ENCODE data around the gene WNK4. TPM values are rescaled to one million over a fixed set of nuclear protein-coding genes. Genes with fewer than 3 reads are reported as not detected.

WNK4 gene
- total RNA-seq, 1 experiment from 2014 or later = 2.6 TPM

GRCh38 chr17:42844761-42845555 lies 64.5 kb downstream of the WNK4 start:
- Histone ChIP-seq H2AFZ (ENCODE audit: low read length) (no peak overlapping the region), H4K91ac (ENCODE audit: insufficient read length, low read depth, low read length) (no peak overlapping the region), H3K27me3 (ENCODE audit: insufficient read depth, low read length) (no peaks in the 10 kb centered on the region), H4K20me1 (ENCODE audit: control insufficient read depth, insufficient read depth, insufficient read length) (no peaks in the 10 kb centered on the region), H2BK15ac (ENCODE audit: low read depth, low read length) (no peak overlapping the region), H3K4me1 (ENCODE audit: insufficient read depth, low read length) (no peaks in the 10 kb centered on the region), H3K18ac (ENCODE audit: insufficient read length, low read depth, low read length) (no peak overlapping the region), H2BK12ac (ENCODE audit: insufficient read length, low read depth, low read length) (no peak overlapping the region), H3K4ac (ENCODE audit: low read depth, low read length) (no peak overlapping the region), H2BK20ac (ENCODE audit: low read depth, low read length, poor library complexity, severe bottlenecking) (no peak overlapping the region), H3K14ac (ENCODE audit: insufficient read depth, low read length) (no peak overlapping the region), H3K9me3 (ENCODE audit: control insufficient read depth, low read depth, low read length) (no peaks in the 10 kb centered on the region), H2BK120ac (ENCODE audit: low read depth, low read length, poor library complexity, severe bottlenecking) (no peak overlapping the region), H4K5ac (ENCODE audit: insufficient read length, low read depth, low read length) (no peak overlapping the region), H3K79me2 (ENCODE audit: insufficient read depth, low read length) (no peaks in the 10 kb centered on the region), H2BK5ac (ENCODE audit: insufficient read length, low read length) (no peak overlapping the region), H3K4me2 (ENCODE audit: insufficient read depth, insufficient read length, low read length) (no peak overlapping the region), H3K79me1 (ENCODE audit: insufficient read depth, low read depth, low read length, poor library complexity, severe bottlenecking) (no peaks in the 10 kb centered on the region), H4K8ac (replicated peaks; ENCODE audit: insufficient read length, low read depth, low read length) (no peak overlapping the region), H3K23ac (ENCODE audit: insufficient read length, low read depth, low read length) (no peak overlapping the region), H3K27ac (ENCODE audit: insufficient read length, low read depth, low read length) (no peak overlapping the region), H3K9ac (ENCODE audit: extremely low read depth, insufficient read length, low read length) (no peak overlapping the region), H3K56ac (ENCODE audit: insufficient read length, low read depth, low read length) (no peak overlapping the region), H2AK5ac (ENCODE audit: insufficient read length, low read length) (no peak overlapping the region), H3T11ph (ENCODE audit: low read length) (no peak overlapping the region), H3K23me2 (ENCODE audit: insufficient read length, low read depth, low read length, poor library complexity, severe bottlenecking) (no peaks in the 10 kb centered on the region)
- H3K27ac Mint-ChIP-seq = no peak overlapping the region
- 0 out of 4 replicates have a peak, but pooled peaks cover 0 to 2% of the 10 kb centered on the region in 2 experiments for H3K4me1 Mint-ChIP-seq
- WGBS (ENCODE audit: extremely low coverage, insufficient read length, low lambda C conversion rate) = no CpG with 5 or more reads among the region's 24 CpGs
- H3K27me3 Mint-ChIP-seq (ENCODE audit: low read depth) = no peaks in the 10 kb centered on the region
- peaks cover 35 to 58% (median 50%) of the 10 kb centered on the region in 3 experiments; a peak in 6 of 7 replicates for H3K36me3 Mint-ChIP-seq (ENCODE audit: insufficient read depth in 1 of 3, low read depth in 3 of 3)
- no peak for TF ChIP-seq CTCF (conservative IDR thresholded peaks at IDR 0.05)
- no peak overlapping the region for H3K4me3 Mint-ChIP-seq
- no peak for DNase-seq
- no peaks in the 10 kb centered on the region for H3K9me3 Mint-ChIP-seq

Data from H9 (cell line).